Hepatocyte (in vitro differentiated cells): ENCODE results near the gene RPRD2. TPM values are rescaled to one million over a fixed set of nuclear protein-coding genes. Genes with fewer than 3 reads are reported as not detected.

Source experiments
- DNase-seq: peaks from one replicate; pipeline ENCODE4 v3.0.0-alpha.2; 2016; ENCODE audit warnings: low spot score
- H2AFZ ChIP-seq: fragments of 200-600 bp; sonication (generic); 2 replicates; pipeline ENCODE4 v1.6.0; 2016; ENCODE audit warnings: antibody characterized with exemption, mild to moderate bottlenecking
- H3K27ac ChIP-seq: fragments of 200-600 bp; sonication (generic); 2 replicates; pipeline ENCODE4 v1.5.1; 2016; ENCODE audit warnings: mild to moderate bottlenecking
- H3K27me3 ChIP-seq: fragments of 200-600 bp; sonication (generic); 2 replicates; pipeline ENCODE4 v1.6.1; 2016
- H3K36me3 ChIP-seq: fragments of 200-600 bp; sonication (generic); replicated peaks from 2 replicates; pipeline ENCODE4 v1.5.1; 2016; ENCODE audit warnings: low read depth; ENCODE audit not compliant: insufficient read depth
- H3K4me1 ChIP-seq: fragments of 200-600 bp; sonication (generic); 2 replicates; pipeline ENCODE4 v1.5.1; 2016; ENCODE audit warnings: mild to moderate bottlenecking, moderate library complexity; ENCODE audit not compliant: insufficient read depth
- H3K4me2 ChIP-seq: fragments of 200-600 bp; sonication (generic); 2 replicates; pipeline ENCODE4 v1.6.0; 2016
- H3K4me3 ChIP-seq: fragments of 200-600 bp; sonication (generic); 2 replicates; pipeline ENCODE4 v1.5.1; 2016; ENCODE audit warnings: mild to moderate bottlenecking
- H3K79me2 ChIP-seq: fragments of 200-600 bp; sonication (generic); 2 replicates; pipeline ENCODE4 v1.6.0; 2017; ENCODE audit warnings: mild to moderate bottlenecking
- H3K9me2 ChIP-seq: fragments of 200-600 bp; sonication (generic); replicated peaks from 2 replicates; pipeline ENCODE4 v1.6.0; 2017; ENCODE audit warnings: mild to moderate bottlenecking; ENCODE audit not compliant: insufficient read depth
- H3K9me3 ChIP-seq: fragments of 200-600 bp; sonication (generic); 2 replicates; pipeline ENCODE4 v1.5.1; 2016; ENCODE audit warnings: low read depth, mild to moderate bottlenecking
- H4K20me1 ChIP-seq: fragments of 200-600 bp; sonication (generic); 2 replicates; pipeline ENCODE4 v1.6.0; 2016; ENCODE audit warnings: mild to moderate bottlenecking; ENCODE audit not compliant: insufficient read depth, poor library complexity, severe bottlenecking
- EZH2 ChIP-seq: fragments of 200-600 bp; sonication (generic); IDR thresholded peaks from 2 replicates; pipeline ENCODE4 v1.6.1; 2016; ENCODE audit warnings: antibody characterized with exemption, mild to moderate bottlenecking, borderline replicate concordance
- EZH2phosphoT487 ChIP-seq: fragments of 200-600 bp; sonication (generic); IDR thresholded peaks from one replicate; pipeline ENCODE4 v1.6.1; 2018; ENCODE audit warnings: antibody characterized with exemption, mild to moderate bottlenecking, low read depth, moderate library complexity; ENCODE audit not compliant: unreplicated experiment, severe bottlenecking
- WGBS: methylation state at CpG from one replicate; pipeline ENCODE4 v1.1.6; 2016; ENCODE audit warnings: low lambda C conversion rate; ENCODE audit errors: missing lambda C conversion rate; 5-methylcytosine and 5-hydroxymethylcytosine counted together
- microRNA-seq: library from miRNA; unstranded; fragments of <30 nt; microRNA quantifications from one replicate; pipeline ENCODE4, GENCODE V29; 2017
- polyA plus RNA-seq: library from polyadenylated mRNA; unstranded; fragments of >200 nt; fragmentation: Nextera tagmentation; extraction: Ambion mirVana; gene quantifications from 2 replicates; pipeline ENCODE4 v1.2.1, GENCODE V29; 2016
- total RNA-seq: library from RNA; depleted of rRNA; stranded (reverse); fragments of >200 nt; gene quantifications from 2 replicates; pipeline ENCODE4 v1.2.3, GENCODE V29; 2014
- TF ChIP-seq, protein P1 (sequence below): fragments of 200-600 bp; sonication (generic); IDR thresholded peaks from 2 replicates; pipeline ENCODE4 v1.5.1; 2016; ENCODE audit warnings: antibody characterized with exemption, mild to moderate bottlenecking; ENCODE audit not compliant: poor library complexity

Gene RPRD2
- total and polyA plus RNA-seq, 2 experiments from 2014 or later: 16.5 to 18.8 TPM

DNA sequence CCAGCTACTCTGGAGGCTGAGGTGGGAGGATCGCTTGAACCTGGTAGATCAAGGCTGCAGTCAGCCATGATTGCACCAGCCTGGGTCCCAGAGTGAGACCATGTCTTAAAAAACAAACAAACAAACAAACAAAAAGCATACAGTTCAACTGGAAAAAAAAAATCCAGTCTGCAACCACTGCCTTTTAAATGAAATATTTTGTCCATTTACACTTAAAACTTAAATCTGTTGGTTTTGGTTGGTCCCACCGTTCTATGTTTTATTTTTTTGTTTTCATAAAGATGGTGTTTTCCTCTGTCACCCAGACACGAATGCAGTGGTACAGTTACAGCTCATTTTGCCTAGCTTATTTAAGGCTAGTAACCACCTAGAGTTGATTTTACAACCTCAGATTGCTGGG lies 161.4 kb downstream of the RPRD2 start:
- H3K9me2 ChIP-seq: no peaks in the 10 kb centered on the region
- no peaks in the 10 kb centered on the region for H3K4me1 ChIP-seq
- no peak for DNase-seq
- H3K4me2 ChIP-seq: no peak overlapping the region
- no peaks in the 10 kb centered on the region for H3K27me3 ChIP-seq
- no peaks in the 10 kb centered on the region for H4K20me1 ChIP-seq
- no peak overlapping the region for H3K27ac ChIP-seq
- H2AFZ ChIP-seq: no peak overlapping the region
- no peak overlapping the region for H3K4me3 ChIP-seq
- 86% methylated on average over 3 of the region's 3 CpGs for WGBS
- H3K36me3 ChIP-seq: no peaks in the 10 kb centered on the region
- no peaks in the 10 kb centered on the region for H3K9me3 ChIP-seq
- TF ChIP-seq, protein P1, sequence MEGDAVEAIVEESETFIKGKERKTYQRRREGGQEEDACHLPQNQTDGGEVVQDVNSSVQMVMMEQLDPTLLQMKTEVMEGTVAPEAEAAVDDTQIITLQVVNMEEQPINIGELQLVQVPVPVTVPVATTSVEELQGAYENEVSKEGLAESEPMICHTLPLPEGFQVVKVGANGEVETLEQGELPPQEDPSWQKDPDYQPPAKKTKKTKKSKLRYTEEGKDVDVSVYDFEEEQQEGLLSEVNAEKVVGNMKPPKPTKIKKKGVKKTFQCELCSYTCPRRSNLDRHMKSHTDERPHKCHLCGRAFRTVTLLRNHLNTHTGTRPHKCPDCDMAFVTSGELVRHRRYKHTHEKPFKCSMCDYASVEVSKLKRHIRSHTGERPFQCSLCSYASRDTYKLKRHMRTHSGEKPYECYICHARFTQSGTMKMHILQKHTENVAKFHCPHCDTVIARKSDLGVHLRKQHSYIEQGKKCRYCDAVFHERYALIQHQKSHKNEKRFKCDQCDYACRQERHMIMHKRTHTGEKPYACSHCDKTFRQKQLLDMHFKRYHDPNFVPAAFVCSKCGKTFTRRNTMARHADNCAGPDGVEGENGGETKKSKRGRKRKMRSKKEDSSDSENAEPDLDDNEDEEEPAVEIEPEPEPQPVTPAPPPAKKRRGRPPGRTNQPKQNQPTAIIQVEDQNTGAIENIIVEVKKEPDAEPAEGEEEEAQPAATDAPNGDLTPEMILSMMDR: no peak
- no peak for TF ChIP-seq EZH2
- TF ChIP-seq EZH2phosphoT487: no peak
- no peaks in the 10 kb centered on the region for H3K79me2 ChIP-seq

Small RNA genes lying within 50 kb of the gene (microRNA-seq; reads per million reads assigned to microRNA genes)
- not detected for gene MIR6878

Other genes with a start within 250 kb of the RPRD2 start
- 12.1 and 23.7 TPM in 2 replicates for gene PLEKHO1, start 214.2 kb upstream of the RPRD2 start, total RNA-seq
- gene PLEKHO1, start 214.2 kb upstream of the RPRD2 start, polyA plus RNA-seq: 33.0 and 38.2 TPM in 2 replicates
- gene ANP32E, start 128.0 kb upstream of the RPRD2 start, total RNA-seq: 18.2 and 26.1 TPM in 2 replicates
- gene ANP32E, start 128.0 kb upstream of the RPRD2 start, polyA plus RNA-seq: 20.0 and 21.5 TPM in 2 replicates
- gene CA14, start 106.4 kb upstream of the RPRD2 start, total RNA-seq: 2.4 and 4.6 TPM in 2 replicates
- gene CA14, start 106.4 kb upstream of the RPRD2 start, polyA plus RNA-seq: 6.0 and 7.3 TPM in 2 replicates
- 145 and 148 TPM in 2 replicates for gene APH1A, start 95.1 kb upstream of the RPRD2 start, total RNA-seq
- gene APH1A, start 95.1 kb upstream of the RPRD2 start, polyA plus RNA-seq: 52.1 and 54.1 TPM in 2 replicates
- 11.3 and 15.4 TPM in 2 replicates for gene C1orf54, start 91.4 kb upstream of the RPRD2 start, total RNA-seq
- 7.2 and 16.5 TPM in 2 replicates for gene C1orf54, start 91.4 kb upstream of the RPRD2 start, polyA plus RNA-seq
- 1.8 and 3.6 TPM in 2 replicates for gene CIART, start 81.6 kb upstream of the RPRD2 start, total RNA-seq
- gene CIART, start 81.6 kb upstream of the RPRD2 start, polyA plus RNA-seq: 4.4 and 7.1 TPM in 2 replicates
- gene MRPS21, start 70.3 kb upstream of the RPRD2 start, total RNA-seq: 41.9 and 43.1 TPM in 2 replicates
- gene MRPS21, start 70.3 kb upstream of the RPRD2 start, polyA plus RNA-seq: 82.5 and 88.4 TPM in 2 replicates
- 31.4 and 36.6 TPM in 2 replicates for gene PRPF3, start 42.6 kb upstream of the RPRD2 start, total RNA-seq
- 36.0 and 39.5 TPM in 2 replicates for gene PRPF3, start 42.6 kb upstream of the RPRD2 start, polyA plus RNA-seq
- gene TARS2, start 123.3 kb downstream of the RPRD2 start, total RNA-seq: 9.1 and 10.1 TPM in 2 replicates
- 18.2 and 19.2 TPM in 2 replicates for gene TARS2, start 123.3 kb downstream of the RPRD2 start, polyA plus RNA-seq
- gene ECM1, start 144.0 kb downstream of the RPRD2 start, total RNA-seq: 1.0 and 3.0 TPM in 2 replicates
- 7.1 and 8.8 TPM in 2 replicates for gene ECM1, start 144.0 kb downstream of the RPRD2 start, polyA plus RNA-seq
- gene FALEC, start 151.6 kb downstream of the RPRD2 start, total RNA-seq: not detected in 2 replicates
- 0.39 TPM in 1 of 2 replicates, not detected in the other for gene FALEC, start 151.6 kb downstream of the RPRD2 start, polyA plus RNA-seq
- gene ADAMTSL4, start 185.3 kb downstream of the RPRD2 start, total RNA-seq: 3.7 and 8.1 TPM in 2 replicates
- gene ADAMTSL4, start 185.3 kb downstream of the RPRD2 start, polyA plus RNA-seq: 19.7 and 28.0 TPM in 2 replicates
- gene MCL1, start 215.5 kb downstream of the RPRD2 start, total RNA-seq: 302 and 388 TPM in 2 replicates
- gene MCL1, start 215.5 kb downstream of the RPRD2 start, polyA plus RNA-seq: 150 and 181 TPM in 2 replicates